Left lung (tissue), 10 donors: ENCODE measurements around the gene CTDP1. TPM values are rescaled to one million over a fixed set of nuclear protein-coding genes. Genes with fewer than 3 reads are reported as not detected.
"Not testable (repeated sequence)": the region's sequence is repeated elsewhere in the genome, so short reads cannot be mapped to it uniquely, and the experiment has no call there.

Experiments used
- ATAC-seq: fragments of 200-7000 bp; cut with Tn5 transposase; one replicate; pipeline ENCODE4 v1.9.1; 2020; ENCODE audit warnings: moderate library complexity
- DNase-seq, 4 donors: peaks; one replicate each; pipeline ENCODE4 v3.0.0-alpha.2; 2013 to 2020
- H3K27ac ChIP-seq, 2 donors: fragments of 200-600 bp; sonication (generic) in 1 of 2; one replicate each; pipeline versions ENCODE4 v1.5.0 to v1.8.0; 2020 to 2021
- H3K27me3 ChIP-seq, 2 donors: fragments of 200-600 bp; sonication (generic) in 1 of 2; one replicate each; pipeline versions ENCODE4 v1.5.0 to v1.8.0; 2020 to 2021
- H3K36me3 ChIP-seq, 2 donors: fragments of 200-600 bp; sonication (generic) in 1 of 2; one replicate each; pipeline versions ENCODE4 v1.5.0 to v1.8.0; 2020 to 2021
- H3K4me1 ChIP-seq, 2 donors: fragments of 200-600 bp; one replicate each; pipeline ENCODE4 v1.8.0; 2021
- H3K4me3 ChIP-seq, 2 donors: fragments of 200-600 bp; sonication (generic) in 1 of 2; one replicate each; pipeline versions ENCODE4 v1.5.0 to v1.8.0; 2020 to 2021; ENCODE audit warnings: mild to moderate bottlenecking in 1 of 2
- H3K9me3 ChIP-seq, 2 donors: fragments of 200-600 bp; sonication (generic) in 1 of 2; one replicate each; pipeline versions ENCODE4 v1.5.0 to v1.8.0; 2020 to 2021
- CTCF ChIP-seq, 2 donors: fragments of 200-600 bp; sonication (generic) in 1 of 2; IDR thresholded peaks; one replicate each; pipeline versions ENCODE4 v1.5.0 to v1.8.0; 2021; ENCODE audit warnings: antibody characterized with exemption in 2 of 2
- intact Hi-C, 2 donors: fragments of 100-400 bp; cut with DNase I; formaldehyde crosslinking; loops; one replicate each; pipeline versions ENCODE4 v1.11.2 to v1.14.2; 2022
- polyA plus RNA-seq, 6 donors: library from polyadenylated mRNA; unstranded; fragments of 120-200 nt; gene quantifications; one replicate each; pipeline ENCODE4 v1.2.1, GENCODE V29; 2013; ENCODE audit not compliant: insufficient read length in 6 of 6
- total RNA-seq, 2 donors: library from RNA; stranded (reverse); fragmentation: NEBNext Ultra II Directional; extraction: Animal tissue kit (Norgen Biotek cat#: 25700); gene quantifications; one replicate each; pipeline ENCODE4 v1.2.1, GENCODE V29; 2021
- donor health status: DM: no; HTN: yes; CAD: no.
- donor health status: DM: no; HTN: no; CAD: no.

Gene CTDP1
- total and polyA plus RNA-seq, 8 donors = 8.4 to 24.4 (median 11.4) TPM

- no peak for TF ChIP-seq CTCF (IDR thresholded peaks at IDR 0.05)
Measured at GRCh38 chr18:79738041-79738461, 58.4 kb downstream of the CTDP1 start.

GRCh38 chr18:79738581-79739439 lies 59.2 kb downstream of the CTDP1 start:
- Histone ChIP-seq H3K36me3 (peaks cover 0 to 96% of the 10 kb centered on the region in 2 donors), H3K27ac (peak overlapping the region in 1 of 2 donors; percentile 19), H3K9me3 (peaks cover 0 to 30% of the 10 kb centered on the region in 2 donors), H3K4me3 (no peak overlapping the region), H3K4me1 (no peaks in the 10 kb centered on the region), H3K27me3 (no peaks in the 10 kb centered on the region)
- intact Hi-C loops = no loop called here
- peak; percentile 30 to 79 (median 67) for DNase-seq
- no peak for TF ChIP-seq CTCF (IDR thresholded peaks at IDR 0.05)
- peak; percentile 38 for ATAC-seq

More at GRCh38 chr18:79738041-79738461, 58.4 kb downstream of the CTDP1 start:
- intact Hi-C loops = no loop called here
- H3K27me3 ChIP-seq = no peaks in the 10 kb centered on the region
- DNase-seq = peak in 1 of 4 donors; percentile 72
- H3K36me3 ChIP-seq = peaks cover 0 to 96% of the 10 kb centered on the region in 2 donors
- no peaks in the 10 kb centered on the region for H3K4me1 ChIP-seq
- H3K9me3 ChIP-seq = peaks cover 0 to 37% of the 10 kb centered on the region in 2 donors
- ATAC-seq = no peak
- no peak overlapping the region for H3K4me3 ChIP-seq
- peak overlapping the region in 1 of 2 donors; percentile 19 for H3K27ac ChIP-seq

GRCh38 chr18:79739440-79739778 lies 59.8 kb downstream of the CTDP1 start:
- H3K27me3 ChIP-seq = no peaks in the 10 kb centered on the region
- intact Hi-C loops = no loop called here
- H3K9me3 ChIP-seq = peaks cover 0 to 29% of the 10 kb centered on the region in 2 donors
- H3K4me3 ChIP-seq = no peak overlapping the region
- H3K36me3 ChIP-seq = peaks cover 0 to 94% of the 10 kb centered on the region in 2 donors
- H3K27ac ChIP-seq = no peak overlapping the region
- DNase-seq (peak in 1 of 4 donors; percentile 22), ATAC-seq (no peak)
- TF ChIP-seq CTCF (IDR thresholded peaks at IDR 0.05) = no peak
- H3K4me1 ChIP-seq = no peaks in the 10 kb centered on the region

GRCh38 chr18:79740047-79740446 lies 60.4 kb downstream of the CTDP1 start:
- ATAC-seq, H3K4me3 ChIP-seq, H3K27ac ChIP-seq, H3K27me3 ChIP-seq, H3K4me1 ChIP-seq, intact Hi-C loops: not testable (repeated sequence)
- Histone ChIP-seq H3K36me3 (peaks cover 0 to 94% of the 10 kb centered on the region in 2 donors), H3K9me3 (peaks cover 0 to 29% of the 10 kb centered on the region in 2 donors)
- DNase-seq = peak in 2 of 4 donors; percentile 7 to 66

- H3K4me1 ChIP-seq = no peaks in the 10 kb centered on the region
- TF ChIP-seq CTCF (IDR thresholded peaks at IDR 0.05) = no peak
- H3K9me3 ChIP-seq = peaks cover 0 to 25% of the 10 kb centered on the region in 2 donors
- no peaks in the 10 kb centered on the region for H3K27me3 ChIP-seq
- no peak overlapping the region for H3K27ac ChIP-seq
- no peak for ATAC-seq
- peak in 1 of 4 donors; percentile 5 for DNase-seq
- H3K4me3 ChIP-seq = no peak overlapping the region
- H3K36me3 ChIP-seq = peaks cover 0 to 87% of the 10 kb centered on the region in 2 donors
- intact Hi-C loops = no loop called here
Measured at GRCh38 chr18:79740521-79741361, 61.1 kb downstream of the CTDP1 start.
